DOHH2 (cell line): Measurements from ENCODE around the gene ABCG2.

Experiments used
- CTCF ChIP-seq: fragments of 200-600 bp; sonication (generic); IDR thresholded peaks from one replicate; pipeline ENCODE4 v1.5.1; 2014; ENCODE audit warnings: antibody characterized with exemption, mild to moderate bottlenecking, low read depth, low read length; ENCODE audit not compliant: poor library complexity, severe bottlenecking
- EZH2phosphoT487 ChIP-seq: fragments of 200-600 bp; sonication (generic); IDR thresholded peaks from 2 replicates; pipeline ENCODE4 v1.6.1; 2017; ENCODE audit warnings: borderline replicate concordance, mild to moderate bottlenecking, antibody characterized with exemption, low read length, moderate library complexity, mixed read lengths

- TF ChIP-seq CTCF (no peak), EZH2phosphoT487 (no peak)
Measured at GRCh38 chr4:88045021-88045420, 113.4 kb downstream of the ABCG2 start.
